Skin of body (tissue), 2 donors: Measurements from ENCODE around the gene PINK1. TPM values are rescaled to one million over a fixed set of nuclear protein-coding genes. Genes with fewer than 3 reads are reported as not detected.
"Not testable (repeated sequence)": the region's sequence is repeated elsewhere in the genome, so short reads cannot be mapped to it uniquely, and the experiment has no call there.

Source experiments
- DNase-seq: peaks from one replicate; lab custom pipeline; 2025; lab: John Stamatoyannopoulos, UW
- total RNA-seq: library from RNA; depleted of rRNA; stranded (reverse); fragments of >200 nt; gene quantifications from one replicate; pipeline ENCODE4 v1.2.3, GENCODE V29; 2014

Gene PINK1
- total RNA-seq, result 33.5 TPM

DNA sequence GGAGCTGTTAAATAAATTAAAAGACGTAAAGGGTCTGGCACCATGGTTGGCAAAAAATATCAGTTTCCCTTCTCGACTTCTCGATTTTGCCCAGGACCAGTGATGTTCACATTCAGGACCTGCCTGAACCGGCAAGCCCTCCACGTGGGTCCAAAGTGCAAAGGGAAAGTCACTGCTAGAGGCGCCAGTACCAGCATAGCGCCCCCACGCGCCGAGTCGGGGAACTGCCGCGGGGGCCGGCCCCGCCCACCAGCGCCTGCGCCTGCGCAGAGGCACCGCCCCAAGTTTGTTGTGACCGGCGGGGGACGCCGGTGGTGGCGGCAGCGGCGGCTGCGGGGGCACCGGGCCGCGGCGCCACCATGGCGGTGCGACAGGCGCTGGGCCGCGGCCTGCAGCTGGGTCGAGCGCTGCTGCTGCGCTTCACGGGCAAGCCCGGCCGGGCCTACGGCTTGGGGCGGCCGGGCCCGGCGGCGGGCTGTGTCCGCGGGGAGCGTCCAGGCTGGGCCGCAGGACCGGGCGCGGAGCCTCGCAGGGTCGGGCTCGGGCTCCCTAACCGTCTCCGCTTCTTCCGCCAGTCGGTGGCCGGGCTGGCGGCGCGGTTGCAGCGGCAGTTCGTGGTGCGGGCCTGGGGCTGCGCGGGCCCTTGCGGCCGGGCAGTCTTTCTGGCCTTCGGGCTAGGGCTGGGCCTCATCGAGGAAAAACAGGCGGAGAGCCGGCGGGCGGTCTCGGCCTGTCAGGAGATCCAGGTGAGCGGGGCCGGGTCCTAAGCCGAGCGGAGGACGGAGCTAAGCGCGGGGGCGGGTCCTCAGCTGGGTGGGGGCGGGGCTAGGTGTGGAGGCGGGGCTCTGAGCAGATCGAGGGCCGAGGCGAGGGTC lies at the start of gene PINK1:
Gene PINK1 (plus strand): TSS at position 269 of the 875 bp plus-strand sequence. CDS start 91 bp downstream, at position 360.
- peak; percentile 10 for DNase-seq

DNA sequence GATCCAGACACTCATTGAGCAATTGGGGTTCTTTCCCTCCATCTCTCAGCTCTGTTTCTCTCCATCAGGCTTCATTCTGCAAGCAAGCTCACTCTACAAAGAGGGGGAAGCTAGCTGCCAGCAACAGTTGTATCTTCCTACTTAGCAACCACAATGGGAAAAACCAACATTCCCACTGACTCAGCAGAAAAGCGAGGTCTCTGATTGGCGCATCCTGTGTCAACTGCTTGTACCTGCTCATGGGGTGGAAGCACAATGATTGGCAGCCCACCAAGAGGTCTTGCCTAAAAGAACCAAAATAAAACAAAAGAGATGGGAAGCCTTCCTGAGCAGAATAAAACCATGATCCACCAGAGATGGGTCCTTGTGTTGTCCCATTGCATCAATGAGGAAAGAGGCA lies 48.4 kb upstream of the PINK1 start:
- DNase-seq, result no peak

DNA sequence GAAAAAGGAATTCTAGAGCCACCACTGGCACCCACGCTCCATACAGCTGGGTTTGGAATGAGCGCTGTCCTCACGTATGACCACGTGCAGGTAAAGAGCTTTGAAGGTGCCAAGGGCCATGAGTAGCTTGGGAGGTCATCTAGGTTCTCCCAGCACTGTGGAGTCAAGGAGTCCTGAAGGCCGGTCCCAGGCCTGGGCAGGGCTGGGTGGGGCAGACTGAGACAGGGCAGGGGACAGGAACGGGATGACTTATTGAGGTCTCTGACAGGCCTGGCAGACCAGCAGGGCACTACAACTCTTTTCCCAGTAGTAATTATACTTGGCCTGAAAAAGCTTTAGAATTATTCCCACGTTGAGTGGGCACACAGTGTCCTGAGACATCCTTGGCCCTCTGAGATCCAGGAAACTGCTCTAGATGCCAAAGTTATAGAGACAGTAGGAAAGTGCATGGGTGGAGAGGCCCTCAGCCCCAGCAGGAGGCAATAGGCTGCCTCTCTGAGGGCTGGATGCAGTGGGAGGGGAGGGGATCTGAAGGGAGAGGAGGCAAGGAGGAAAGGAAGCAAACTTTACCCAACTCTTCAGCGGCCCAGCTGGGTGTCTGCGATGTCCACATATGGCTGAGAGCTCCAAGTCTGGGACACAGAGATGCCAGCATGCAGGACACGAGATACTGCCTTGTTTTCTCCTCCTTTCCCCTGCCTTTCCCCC lies 46.2 kb upstream of the PINK1 start:
- no peak for DNase-seq

DNA sequence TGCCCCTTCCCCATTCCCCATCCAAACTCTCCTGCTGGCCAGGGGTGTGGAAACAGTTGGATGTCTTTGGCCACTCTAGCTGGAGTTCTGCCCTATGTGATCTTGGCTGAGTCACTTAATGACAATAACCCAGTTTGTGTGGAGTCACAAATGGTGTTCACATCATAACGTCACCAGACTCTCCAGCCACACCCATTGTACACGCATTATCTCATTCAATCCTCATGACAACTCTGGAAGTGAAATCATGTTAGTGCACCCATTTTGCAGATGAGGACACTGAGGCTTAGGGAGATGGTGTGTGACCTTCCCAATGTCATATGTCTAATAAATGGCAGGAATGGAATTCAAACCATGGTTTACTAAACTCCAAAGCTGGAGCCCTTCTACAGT lies 45.6 kb upstream of the PINK1 start:
- DNase-seq, result no peak

DNA sequence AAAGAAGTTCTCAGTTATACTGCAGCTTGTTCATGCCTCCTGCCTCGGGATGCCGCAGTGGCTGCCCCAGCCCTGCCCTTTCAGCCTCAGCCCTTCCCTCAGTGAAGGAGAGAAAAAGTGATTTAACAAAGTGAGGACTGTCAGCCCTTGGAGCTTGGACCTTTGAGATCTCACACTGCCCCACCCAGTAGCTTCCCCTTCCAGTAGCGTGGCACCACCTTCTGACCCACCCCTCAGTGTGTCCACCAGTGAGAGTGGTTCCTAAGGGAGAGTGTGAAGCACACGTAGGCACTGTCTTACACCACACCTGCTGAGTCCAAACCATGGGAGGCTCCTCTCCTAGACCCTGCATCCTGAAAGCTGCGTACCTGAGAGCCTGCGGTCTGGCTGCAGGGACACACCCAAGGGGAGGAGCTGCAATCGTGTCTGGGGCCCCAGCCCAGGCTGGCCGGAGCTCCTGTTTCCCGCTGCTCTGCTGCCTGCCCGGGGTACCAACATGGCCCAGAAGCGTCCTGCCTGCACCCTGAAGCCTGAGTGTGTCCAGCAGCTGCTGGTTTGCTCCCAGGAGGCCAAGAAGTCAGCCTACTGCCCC lies 44.5 kb upstream of the PINK1 start, which contains the start of gene CDA:
Gene CDA (plus strand): TSS at position 464 of the 592 bp plus-strand sequence. CDS start 33 bp downstream, at position 497.
- DNase-seq, result no peak

DNA sequence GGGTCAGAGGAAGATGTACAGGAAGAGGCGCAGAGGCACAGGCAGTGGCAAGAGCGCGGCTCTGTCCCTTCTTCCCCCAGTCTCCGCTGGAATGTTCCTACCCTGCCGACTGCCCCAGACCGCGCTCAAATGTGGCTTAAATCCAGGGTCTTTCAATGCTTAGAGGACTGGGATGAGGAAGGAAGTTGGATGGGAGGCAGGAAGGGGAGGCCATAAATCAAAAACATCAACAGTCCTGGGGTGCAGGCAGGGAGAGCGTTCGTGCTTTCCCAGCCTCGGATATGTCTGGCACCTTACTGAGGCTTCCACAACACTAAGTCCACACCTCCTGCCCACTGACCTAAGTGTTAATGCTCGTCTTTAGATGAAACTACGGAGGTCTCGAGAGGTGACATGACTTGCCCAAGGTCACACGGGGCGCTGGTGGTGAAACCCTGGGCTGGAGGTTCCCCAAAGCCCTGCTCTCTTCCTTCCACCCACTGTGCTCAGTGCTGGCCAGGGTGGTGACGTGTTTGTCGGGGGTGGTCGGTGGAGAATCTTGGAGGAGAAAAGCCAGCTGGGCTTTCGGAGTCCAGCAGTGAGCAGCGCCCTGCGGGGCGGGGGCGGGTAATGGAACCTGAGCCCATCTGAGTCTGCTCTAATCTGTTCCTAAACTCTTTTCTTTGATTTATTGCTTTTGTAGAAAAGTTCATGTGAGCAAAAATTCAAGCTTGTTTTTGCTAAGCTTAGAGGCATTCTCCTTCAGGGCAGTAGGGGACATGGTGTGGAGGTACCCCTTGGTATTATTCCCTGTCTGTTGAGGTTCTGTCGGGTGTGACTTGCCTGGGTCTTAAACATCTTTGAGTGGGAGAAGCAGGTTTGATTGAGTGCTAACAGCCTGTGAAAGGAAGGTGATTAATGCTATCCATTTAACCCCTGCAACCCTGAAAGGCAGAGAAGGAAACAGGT lies 43.7 kb upstream of the PINK1 start:
- no peak for DNase-seq

DNA sequence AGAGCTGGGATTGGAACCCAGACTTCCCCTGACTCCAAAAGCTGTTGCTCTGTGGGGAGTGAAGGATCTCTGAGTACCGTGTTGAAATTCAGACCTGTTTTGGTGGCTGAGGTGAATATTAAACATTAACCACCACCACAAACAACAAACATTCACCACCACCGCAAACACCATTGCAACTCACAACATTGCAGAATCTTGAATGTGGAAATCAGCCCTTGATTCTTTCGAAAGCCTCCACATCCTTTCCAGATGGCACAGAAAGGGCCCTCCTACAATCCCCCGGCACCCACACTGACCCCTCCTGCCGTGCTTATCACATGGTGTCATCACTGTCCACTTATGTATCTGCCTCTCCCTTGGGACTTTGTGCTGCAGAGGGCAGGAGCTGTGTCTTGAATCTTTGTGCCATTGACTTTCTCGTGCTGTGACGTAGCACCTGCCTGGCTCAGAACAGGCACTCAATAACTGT lies 42.9 kb upstream of the PINK1 start:
- no peak for DNase-seq

DNA sequence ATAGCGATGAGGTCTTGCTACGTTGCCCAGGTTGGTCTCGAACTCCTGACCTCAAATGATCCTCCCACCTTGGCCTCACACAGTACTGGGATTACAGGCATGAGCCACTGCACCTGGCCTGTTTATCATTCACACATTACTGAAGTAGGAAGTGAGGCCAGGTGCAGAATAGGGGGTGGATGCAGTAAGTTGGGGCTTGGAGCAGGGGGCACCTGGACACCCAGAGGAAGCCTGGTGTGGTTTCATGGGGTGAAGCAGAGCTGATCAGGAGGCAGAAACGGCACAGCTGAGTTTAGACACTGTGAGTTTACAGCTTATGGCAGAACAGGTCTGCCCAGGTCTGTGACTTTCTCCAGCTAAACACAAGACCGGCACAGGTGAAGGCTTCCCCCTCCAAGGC lies 39.5 kb upstream of the PINK1 start:
- no peak for DNase-seq

DNA sequence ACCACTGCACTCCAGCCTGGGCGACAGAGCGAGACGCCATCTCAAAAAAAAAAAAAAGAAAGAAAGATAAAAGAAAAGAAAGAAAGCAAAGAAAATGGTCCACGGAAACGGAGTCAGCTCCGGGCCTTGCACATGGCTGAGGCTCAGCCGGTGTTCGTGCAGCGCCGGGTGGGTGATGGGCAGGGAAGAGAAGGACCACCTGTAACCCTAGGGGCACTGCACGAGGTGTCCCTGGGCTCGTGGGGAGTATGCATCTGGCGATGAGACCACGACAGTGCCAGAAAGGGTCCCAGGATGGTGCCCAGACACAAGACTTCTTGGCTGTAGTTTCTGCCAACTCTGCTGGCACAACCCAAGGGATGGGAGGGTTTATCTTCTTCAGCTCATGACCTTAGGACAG lies 38.5 kb upstream of the PINK1 start:
- DNase-seq, result no peak

DNA sequence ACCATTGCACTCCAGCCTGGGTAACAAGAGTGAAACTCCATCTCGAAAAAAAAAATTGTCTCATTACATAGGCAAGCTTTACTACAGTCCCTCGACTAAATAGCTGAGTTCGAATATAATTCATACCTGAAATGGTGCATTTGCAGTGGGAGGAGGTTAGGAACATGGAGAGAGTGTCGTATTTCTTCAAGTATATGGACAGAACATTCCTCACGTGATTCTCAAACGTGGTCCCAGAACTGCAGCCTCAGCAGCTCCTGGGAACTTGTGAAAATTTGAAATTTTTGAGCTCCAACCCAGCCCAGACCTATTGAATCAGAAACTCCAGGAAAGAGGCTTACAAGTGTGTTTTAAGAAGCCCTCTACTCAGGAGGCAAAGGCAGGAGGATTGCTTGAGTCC lies 37.2 kb upstream of the PINK1 start:
- DNase-seq, result no peak

DNA sequence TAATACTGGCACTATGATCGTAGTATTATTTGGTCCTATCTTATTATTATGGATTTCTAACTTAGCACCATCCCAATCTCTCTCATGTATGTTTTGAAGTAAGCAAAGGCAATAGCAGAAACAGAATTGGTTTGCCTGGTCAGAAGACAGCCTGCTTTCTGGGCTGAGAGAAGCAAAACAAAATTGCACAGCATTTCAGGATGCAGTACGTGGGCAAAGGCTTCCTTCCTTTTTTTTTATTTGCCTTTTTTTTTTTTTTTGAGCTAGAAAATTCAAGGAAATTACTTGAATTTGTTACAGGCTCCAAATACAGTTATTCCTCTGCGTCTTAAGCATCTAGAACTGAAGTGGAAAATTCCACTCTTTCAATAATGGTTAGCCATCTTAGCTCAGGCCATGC lies 35.6 kb upstream of the PINK1 start:
- DNase-seq, result no peak

DNA sequence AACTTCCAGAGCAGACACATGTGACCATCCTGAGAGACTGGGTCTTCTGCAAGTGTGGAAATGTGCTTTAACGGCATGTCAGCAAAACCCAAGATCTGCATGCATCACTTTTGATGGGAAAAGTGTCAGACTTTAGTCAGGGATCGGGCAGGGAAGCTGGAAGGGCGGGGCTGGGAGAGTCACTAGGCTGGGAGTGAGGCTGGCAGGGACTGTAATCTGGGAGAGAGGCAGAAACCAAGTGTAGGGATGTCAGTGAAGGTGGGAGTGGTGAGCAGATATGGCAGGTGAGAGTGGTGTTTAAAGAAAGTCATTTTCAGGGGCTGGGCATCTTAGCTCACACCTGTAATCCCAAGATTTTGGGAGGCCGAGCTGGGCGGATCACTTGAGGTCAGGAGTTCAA lies 33.1 kb upstream of the PINK1 start:
- DNase-seq, result no peak

DNA sequence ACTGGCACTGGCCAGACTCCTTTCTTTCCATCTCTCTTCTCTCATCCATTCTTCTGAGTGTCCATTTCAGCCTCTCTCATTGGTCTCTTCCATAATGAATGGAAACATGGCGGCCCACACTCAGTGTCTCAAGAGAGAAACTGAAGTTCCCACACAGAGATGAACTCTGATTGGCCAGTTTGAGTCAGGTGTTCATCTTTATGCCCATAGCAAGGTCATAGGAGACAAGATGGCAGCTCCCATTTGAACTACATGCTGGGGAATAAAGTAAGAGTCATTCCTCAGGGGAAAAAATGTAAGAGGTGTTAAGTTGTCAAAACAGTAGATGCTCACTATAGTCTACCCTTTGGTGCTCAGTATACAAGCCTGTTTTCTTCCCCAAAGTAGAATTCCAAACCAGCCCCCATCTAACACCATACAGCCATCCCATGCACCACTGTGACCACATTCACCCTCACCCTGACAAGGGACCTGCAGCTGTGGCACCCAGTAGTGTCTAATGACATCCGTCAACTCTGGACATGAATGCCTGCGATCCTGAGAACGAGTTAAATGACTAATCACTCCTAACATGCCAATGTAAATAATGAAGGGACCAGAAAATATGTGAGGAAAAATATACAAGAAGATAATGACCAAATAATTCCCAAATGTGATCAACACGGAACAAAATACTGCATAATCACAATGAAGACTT lies 32.0 kb upstream of the PINK1 start:
- no peak for DNase-seq

DNA sequence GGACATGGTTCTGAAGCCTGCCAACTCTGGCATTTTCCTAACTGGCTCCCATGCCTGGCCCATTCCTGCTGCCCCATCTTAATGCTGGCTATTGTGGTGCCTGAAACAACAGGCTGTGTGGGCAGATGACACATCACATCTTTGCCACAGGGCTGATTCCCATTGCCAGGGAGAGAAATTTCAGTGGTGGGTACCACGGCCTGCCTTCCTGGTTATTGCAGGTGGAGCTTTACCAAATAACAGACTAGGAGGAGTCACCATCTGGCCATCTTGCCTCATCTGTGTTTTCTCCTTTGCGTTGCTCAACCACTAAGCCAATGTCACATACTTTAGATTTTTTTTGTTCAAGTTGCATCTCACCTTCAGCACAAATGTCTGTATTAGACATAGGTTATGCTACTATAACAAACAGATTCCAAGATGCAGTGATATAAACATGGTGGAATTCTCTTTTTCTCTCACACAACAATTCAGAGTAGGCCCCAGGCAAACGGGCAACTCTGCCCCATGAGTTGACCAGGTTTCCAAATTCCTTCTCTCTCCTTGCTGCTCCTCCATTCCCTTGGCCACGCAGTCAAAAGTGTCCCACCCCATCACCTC lies 30.3 kb upstream of the PINK1 start:
- DNase-seq, result no peak

DNA sequence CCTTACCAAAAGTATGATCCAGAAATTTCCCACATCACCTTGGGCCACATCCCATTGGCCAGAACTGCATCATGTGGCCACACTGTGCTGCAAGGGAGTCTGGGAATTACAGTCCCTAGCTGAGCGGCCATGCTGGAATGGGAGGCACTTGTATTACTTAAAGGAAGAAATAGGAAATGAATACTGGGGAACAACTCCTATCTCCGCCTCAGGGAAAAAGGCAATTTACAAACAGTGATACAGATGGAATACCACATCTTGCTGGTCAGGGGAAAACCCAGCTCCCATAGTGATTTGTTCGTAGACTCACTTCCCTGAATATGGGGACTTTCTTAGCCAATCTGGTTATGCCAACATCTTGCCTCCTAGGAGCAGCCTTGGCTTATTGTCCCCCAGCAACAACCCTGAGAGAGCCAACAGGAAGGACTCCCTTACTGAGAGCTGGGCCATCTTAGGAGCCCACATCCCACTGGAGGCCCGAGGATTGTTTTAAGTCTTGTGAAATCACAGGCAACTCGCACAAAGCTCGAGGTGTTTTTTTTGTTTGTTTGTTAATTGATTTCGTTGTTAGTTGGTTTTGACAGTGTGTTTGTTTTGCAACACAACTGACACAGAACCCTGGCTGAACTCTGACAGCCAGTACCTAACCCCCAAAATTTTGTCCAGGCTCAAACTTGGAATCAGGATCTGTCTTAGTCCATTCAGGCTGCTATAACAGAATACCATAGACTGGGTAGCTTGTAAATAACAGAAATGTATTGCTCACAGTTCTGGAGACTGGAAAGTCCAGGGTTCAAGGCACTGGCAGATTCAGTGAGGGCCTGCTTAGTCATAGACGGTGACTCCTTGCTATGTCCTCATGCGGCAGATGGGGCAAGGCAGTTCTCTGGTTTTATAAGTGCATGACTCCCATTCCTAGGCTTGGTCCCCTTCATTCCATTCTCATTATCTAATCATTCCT lies 29.5 kb upstream of the PINK1 start:
- no peak for DNase-seq

DNA sequence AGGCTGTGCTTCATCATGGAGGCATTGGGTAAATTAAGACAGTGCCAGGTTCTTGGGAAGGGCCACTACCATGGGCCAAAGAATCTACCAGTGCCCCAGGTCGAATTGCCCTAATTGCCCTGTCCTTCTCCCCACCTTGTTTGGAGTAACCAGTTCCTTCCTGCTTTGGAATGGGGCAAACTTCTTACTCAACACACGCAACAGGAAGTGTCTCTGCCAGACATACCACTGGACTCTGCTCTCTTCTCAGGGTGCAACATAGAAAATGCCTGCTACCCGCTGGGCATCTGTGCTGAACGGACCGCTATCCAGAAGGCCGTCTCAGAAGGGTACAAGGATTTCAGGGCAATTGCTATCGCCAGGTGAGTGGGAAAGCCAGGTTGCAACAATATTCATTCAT lies 28.6 kb upstream of the PINK1 start:
- DNase-seq, result no peak

DNA sequence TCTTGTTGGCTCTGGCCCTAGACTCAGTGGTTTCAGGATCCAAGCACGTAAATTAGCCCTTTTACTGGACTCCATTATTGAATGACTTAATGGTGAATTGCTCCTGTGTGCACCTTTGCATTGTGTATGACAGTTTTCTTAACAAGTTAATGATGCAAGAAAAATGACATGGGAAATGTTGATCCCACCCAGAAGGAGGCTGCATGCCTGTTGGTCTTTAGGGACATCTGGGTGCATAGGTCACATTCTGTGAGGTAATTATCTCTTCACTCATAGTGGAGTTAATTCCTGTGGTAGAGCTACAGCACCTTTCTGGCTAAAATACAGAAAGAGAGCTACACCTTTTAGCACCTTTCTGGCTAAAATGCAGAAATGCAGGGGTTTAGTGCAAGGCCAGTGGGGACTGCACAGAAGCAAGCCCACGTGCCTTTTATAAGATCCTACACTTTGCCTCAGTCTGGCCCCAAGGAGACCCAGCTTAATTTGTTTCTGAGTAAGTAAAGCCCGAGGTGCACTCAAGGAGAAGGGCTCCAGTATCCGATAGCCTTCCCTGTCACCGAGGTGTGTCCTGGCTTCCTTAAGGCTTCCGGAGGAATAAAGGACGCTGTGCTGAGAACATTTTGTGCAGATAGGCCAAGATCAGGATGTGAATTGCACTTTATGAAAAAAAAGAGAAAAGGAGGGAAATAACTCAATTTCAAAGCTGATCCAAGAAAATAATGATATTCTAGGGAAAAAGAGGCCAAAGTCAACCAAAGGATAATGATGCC lies 26.3 kb upstream of the PINK1 start:
- not testable (repeated sequence) for DNase-seq

DNA sequence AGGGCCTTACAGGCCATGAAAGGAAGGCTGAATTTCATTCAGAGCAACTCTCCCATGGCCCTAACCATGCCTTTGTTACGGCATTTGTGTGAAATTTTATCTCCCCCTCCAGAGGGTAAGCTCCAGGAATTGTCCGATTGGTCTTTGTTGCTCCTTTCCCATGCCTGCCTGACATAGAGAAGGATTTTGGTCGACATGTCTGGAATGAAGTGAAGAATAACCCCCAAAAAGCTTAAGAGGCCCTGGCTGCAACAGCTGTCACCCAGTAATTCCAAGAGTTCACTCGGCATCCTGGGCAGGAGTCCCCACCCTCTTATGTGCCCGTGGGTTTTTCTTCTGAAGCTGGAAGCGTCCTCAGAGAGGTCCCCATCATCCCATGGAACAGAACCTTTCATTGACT lies 23.7 kb upstream of the PINK1 start:
- no peak for DNase-seq
